Measurements from ENCODE around the gene RPL19. TPM values are rescaled to one million over a fixed set of nuclear protein-coding genes. Genes with fewer than 3 reads are reported as not detected.

The RPL19 gene
- total and polyA plus RNA-seq, 8 donors, result 1,114 to 4,546 (median 2,476) TPM

DNA sequence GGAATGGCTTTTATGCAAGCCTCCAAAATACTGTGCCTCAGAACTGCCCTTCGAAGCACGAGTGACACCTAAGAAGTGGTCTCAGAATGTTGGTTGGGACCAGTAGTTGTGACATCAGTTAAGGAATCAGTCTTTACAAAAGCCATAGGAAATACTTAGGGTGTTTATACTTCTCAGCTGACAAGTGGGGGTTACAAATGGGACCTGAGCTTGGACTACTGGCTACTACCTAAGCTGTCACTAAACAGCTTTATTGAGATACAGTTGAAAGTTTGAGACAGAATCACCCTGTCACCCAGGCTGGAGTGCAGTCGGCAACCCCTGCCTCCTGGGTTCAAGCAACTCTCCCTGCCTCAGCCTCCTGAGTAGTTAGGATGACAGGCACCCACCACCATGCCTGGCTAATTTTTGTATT lies 5.0 kb downstream of the RPL19 start:
- peaks cover 0 to 10% (median 7%) of the 10 kb centered on the region in 3 donors for H3K27me3 ChIP-seq
- H3K36me3 ChIP-seq, result peaks cover 40 to 43% (median 41%) of the 10 kb centered on the region in 4 donors
- H3K27ac ChIP-seq, result no peak overlapping the region
- DNase-seq, result no peak
- WGBS, 5 donors, result 76 to 87% (median 84%) methylated on average over 3 of the region's 3 CpGs
- H3K4me3 ChIP-seq, result no peak overlapping the region
- H3K4me1 ChIP-seq, result peaks cover 25 to 48% (median 37%) of the 10 kb centered on the region in 4 donors
- intact Hi-C loops (cut with DNase I; ENCODE audit: low total_unique reads), result loop anchor here (5.0 kb wide), 1 partner anchor 37 kb away; no protein-coding TSS in a partner anchor
- H3K9me3 ChIP-seq, result no peaks in the 10 kb centered on the region
- no peak for TF ChIP-seq EP300 (IDR thresholded peaks at IDR 0.05)
- TF ChIP-seq, protein P1, sequence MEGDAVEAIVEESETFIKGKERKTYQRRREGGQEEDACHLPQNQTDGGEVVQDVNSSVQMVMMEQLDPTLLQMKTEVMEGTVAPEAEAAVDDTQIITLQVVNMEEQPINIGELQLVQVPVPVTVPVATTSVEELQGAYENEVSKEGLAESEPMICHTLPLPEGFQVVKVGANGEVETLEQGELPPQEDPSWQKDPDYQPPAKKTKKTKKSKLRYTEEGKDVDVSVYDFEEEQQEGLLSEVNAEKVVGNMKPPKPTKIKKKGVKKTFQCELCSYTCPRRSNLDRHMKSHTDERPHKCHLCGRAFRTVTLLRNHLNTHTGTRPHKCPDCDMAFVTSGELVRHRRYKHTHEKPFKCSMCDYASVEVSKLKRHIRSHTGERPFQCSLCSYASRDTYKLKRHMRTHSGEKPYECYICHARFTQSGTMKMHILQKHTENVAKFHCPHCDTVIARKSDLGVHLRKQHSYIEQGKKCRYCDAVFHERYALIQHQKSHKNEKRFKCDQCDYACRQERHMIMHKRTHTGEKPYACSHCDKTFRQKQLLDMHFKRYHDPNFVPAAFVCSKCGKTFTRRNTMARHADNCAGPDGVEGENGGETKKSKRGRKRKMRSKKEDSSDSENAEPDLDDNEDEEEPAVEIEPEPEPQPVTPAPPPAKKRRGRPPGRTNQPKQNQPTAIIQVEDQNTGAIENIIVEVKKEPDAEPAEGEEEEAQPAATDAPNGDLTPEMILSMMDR (IDR thresholded peaks at IDR 0.05), result no peak
- no peak for TF ChIP-seq POLR2A (IDR thresholded peaks at IDR 0.05)
- TF ChIP-seq POLR2AphosphoS5 (IDR thresholded peaks at IDR 0.05), result no peak

DNA sequence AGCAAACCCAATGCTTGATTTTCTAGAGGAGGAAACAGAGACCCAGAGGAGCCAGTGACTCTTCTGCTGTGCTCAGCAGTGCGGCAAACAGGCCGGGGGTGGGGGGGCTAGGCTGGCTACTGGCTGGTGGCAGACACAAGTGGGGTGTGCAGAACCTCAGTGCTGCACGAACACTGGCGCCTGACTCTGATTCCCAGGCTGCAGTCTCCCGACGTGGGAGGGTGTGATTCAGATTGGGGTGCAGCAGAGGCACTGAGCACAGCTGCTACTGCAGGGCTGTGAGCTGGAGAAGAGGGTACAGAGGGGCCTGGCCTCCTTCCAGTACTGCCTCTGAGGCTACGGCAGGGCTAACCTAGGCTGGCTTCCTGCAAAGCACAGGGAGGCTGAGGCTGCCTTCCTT lies 8.1 kb downstream of the RPL19 start:
- Histone ChIP-seq H3K4me3 (no peak overlapping the region), H3K27ac (no peak overlapping the region), H3K27me3 (peaks cover 0 to 31% (median 10%) of the 10 kb centered on the region in 3 donors), H3K9me3 (no peaks in the 10 kb centered on the region), H3K36me3 (peaks cover 21 to 22% (median 22%) of the 10 kb centered on the region in 4 donors), H3K4me1 (peaks cover 15 to 29% (median 25%) of the 10 kb centered on the region in 4 donors)
- intact Hi-C loops (cut with DNase I; ENCODE audit: low total_unique reads), result loop anchor here (5.0 kb wide), 1 partner anchor 34 kb away; no protein-coding TSS in a partner anchor
- no peak for DNase-seq
- WGBS, 5 donors, result 52 to 69% (median 66%) methylated on average over 3 to 7 of the region's 7 CpGs
- no peak for TF ChIP-seq EP300 (IDR thresholded peaks at IDR 0.05)
- TF ChIP-seq, protein P1 (IDR thresholded peaks at IDR 0.05), result no peak
- TF ChIP-seq POLR2AphosphoS5 (IDR thresholded peaks at IDR 0.05), result no peak
- TF ChIP-seq POLR2A (IDR thresholded peaks at IDR 0.05), result no peak

DNA sequence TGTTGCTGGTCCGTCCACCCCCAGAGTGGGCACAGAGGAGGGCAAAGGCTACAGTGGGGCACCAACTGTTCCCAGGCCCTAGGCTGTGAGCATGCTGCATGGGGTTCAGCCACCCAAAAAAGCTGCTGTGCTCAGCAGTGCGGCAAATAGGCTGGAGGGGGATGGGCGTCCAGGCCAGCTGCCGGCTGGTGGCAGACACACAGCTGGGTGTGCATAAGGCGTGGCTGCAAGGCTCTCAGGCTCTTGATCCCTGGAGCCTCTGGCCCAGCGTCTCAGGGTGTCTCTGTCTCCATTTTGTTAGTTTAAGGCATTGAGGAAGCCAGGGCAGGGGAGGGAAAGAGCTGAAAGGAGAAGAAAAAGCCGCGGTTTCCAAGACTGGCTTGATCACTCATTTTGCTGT lies 8.8 kb downstream of the RPL19 start:
- Histone ChIP-seq H3K9me3 (no peaks in the 10 kb centered on the region), H3K27me3 (peaks cover 0 to 31% (median 10%) of the 10 kb centered on the region in 3 donors), H3K4me1 (peaks cover 15 to 28% (median 25%) of the 10 kb centered on the region in 4 donors), H3K36me3 (peaks cover 14 to 15% (median 14%) of the 10 kb centered on the region in 4 donors), H3K27ac (peak overlapping the region in 1 of 5 donors; percentile 61), H3K4me3 (no peak overlapping the region)
- intact Hi-C loops (cut with DNase I; ENCODE audit: low total_unique reads), result loop anchor here (5.0 kb wide), 1 partner anchor 33 kb away; no protein-coding TSS in a partner anchor
- TF ChIP-seq EP300 (IDR thresholded peaks at IDR 0.05), result no peak
- no peak for TF ChIP-seq POLR2A (IDR thresholded peaks at IDR 0.05)
- TF ChIP-seq POLR2AphosphoS5 (IDR thresholded peaks at IDR 0.05), result no peak
- TF ChIP-seq, protein P1 (IDR thresholded peaks at IDR 0.05), result no peak
- DNase-seq, result peak; percentile 36 to 74
- WGBS, 5 donors, result 37 to 58% (median 47%) methylated on average over 5 to 8 of the region's 8 CpGs

DNA sequence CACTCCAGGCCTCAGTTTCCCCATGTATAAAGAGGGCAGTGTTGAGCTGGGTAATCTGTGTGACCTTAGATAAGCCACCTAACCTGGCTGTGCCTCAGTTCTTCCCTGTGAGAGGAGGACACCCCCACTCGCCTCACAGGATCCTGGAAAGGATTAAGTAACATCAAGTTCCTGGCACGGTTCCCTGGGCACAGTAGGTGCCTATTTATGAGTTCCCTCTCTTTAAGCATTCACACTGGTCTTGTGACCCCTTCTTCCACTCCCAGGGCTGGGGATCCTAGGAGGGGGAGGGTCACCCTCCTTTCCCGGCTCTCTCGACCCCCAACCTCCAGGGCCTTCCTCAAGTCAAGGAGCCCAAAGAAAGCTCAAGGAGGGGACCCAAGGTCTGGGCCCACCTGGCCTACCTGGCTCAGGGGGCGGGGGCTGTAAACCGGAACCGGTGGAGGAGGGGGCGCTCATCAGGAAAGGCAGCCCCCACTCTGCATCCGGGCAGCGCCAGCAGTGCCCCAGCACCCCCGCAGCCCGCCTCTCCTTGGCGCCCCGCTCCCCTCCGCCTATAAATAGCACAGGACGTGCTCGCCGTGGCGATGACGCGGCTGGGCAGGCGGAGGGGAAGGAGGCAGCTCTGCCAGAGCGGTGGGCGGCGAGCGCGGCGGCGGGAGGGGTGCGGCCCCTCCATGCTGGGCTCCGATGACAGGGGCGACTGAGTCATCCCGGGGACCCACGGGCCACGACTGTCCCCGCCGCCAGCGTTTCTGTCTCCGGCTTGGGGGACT lies 9.4 kb downstream of the RPL19 start:
- Histone ChIP-seq H3K36me3 (peaks cover 8 to 9% (median 8%) of the 10 kb centered on the region in 4 donors), H3K27me3 (peaks cover 0 to 31% (median 10%) of the 10 kb centered on the region in 3 donors), H3K4me3 (peak overlapping the region; percentile 24 to 47 (median 44)), H3K9me3 (no peaks in the 10 kb centered on the region), H3K27ac (peak overlapping the region in 2 of 5 donors; percentile 16 to 61), H3K4me1 (peaks cover 15 to 28% (median 25%) of the 10 kb centered on the region in 4 donors)
- peak; percentile 67 to 94 for DNase-seq
- TF ChIP-seq, protein P1 (IDR thresholded peaks at IDR 0.05), result no peak
- TF ChIP-seq POLR2AphosphoS5 (IDR thresholded peaks at IDR 0.05), result peak in 1 of 3 donors; percentile 28
- 0 to 3% (median 3%) methylated on average over 9 to 39 of the region's 39 CpGs for WGBS, 5 donors
- intact Hi-C loops (cut with DNase I; ENCODE audit: low total_unique reads), result loop anchor here (5.0 kb wide), 1 partner anchor 33 kb away; no protein-coding TSS in a partner anchor

Measured in stomach (tissue), 9 donors.